ENCODE data around the gene AKAP1. TPM values are rescaled to one million over a fixed set of nuclear protein-coding genes. Genes with fewer than 3 reads are reported as not detected.
A peak's percentile ranks its signal among the peaks of the same experiment; 100 is the strongest.

Gene AKAP1
- total RNA-seq, 3 donors from 2014 or later, result 38.1 to 87.7 (median 63.9) TPM

GRCh38 chr17:57043276-57043675 is 41.8 kb upstream of the AKAP1 start:
- no peaks in the 10 kb centered on the region for H3K9me3 ChIP-seq
- TF ChIP-seq CTCF (IDR thresholded peaks at IDR 0.05) (no peak), POLR2AphosphoS5 (IDR thresholded peaks at IDR 0.05) (no peak), POLR2A (IDR thresholded peaks at IDR 0.05) (no peak)
- no peak overlapping the region for H3K4me3 ChIP-seq
- no peaks in the 10 kb centered on the region for H3K36me3 ChIP-seq
- peaks cover 0 to 2% of the 10 kb centered on the region in 2 donors for H3K27me3 ChIP-seq
- no peak for DNase-seq (ENCODE audit: low spot score in 2 of 2)
- intact Hi-C loops (cut with DNase I; ENCODE audit: low total_unique reads), result no loop called here
- H3K4me1 ChIP-seq, result no peaks in the 10 kb centered on the region
- no peak overlapping the region for H3K27ac ChIP-seq

GRCh38 chr17:57044976-57045867 is 39.8 kb upstream of the AKAP1 start:
- DNase-seq (ENCODE audit: low spot score in 2 of 2), result no peak
- intact Hi-C loops (cut with DNase I; ENCODE audit: low total_unique reads), result no loop called here
- peak overlapping the region in 1 of 2 donors; percentile 46 for H3K27ac ChIP-seq
- H3K36me3 ChIP-seq, result no peaks in the 10 kb centered on the region
- H3K27me3 ChIP-seq, result peaks cover 0 to 2% of the 10 kb centered on the region in 2 donors
- TF ChIP-seq POLR2AphosphoS5 (IDR thresholded peaks at IDR 0.05), result no peak
- TF ChIP-seq CTCF (IDR thresholded peaks at IDR 0.05), result no peak
- TF ChIP-seq POLR2A (IDR thresholded peaks at IDR 0.05), result no peak
- peak overlapping the region; percentile 26 to 58 (median 33) for H3K4me3 ChIP-seq
- H3K4me1 ChIP-seq, result no peaks in the 10 kb centered on the region
- H3K9me3 ChIP-seq, result no peaks in the 10 kb centered on the region

- DNase-seq (ENCODE audit: low spot score in 2 of 2), result no peak
- peaks cover 0 to 2% of the 10 kb centered on the region in 2 donors for H3K27me3 ChIP-seq
- H3K9me3 ChIP-seq, result no peaks in the 10 kb centered on the region
- H3K36me3 ChIP-seq, result no peaks in the 10 kb centered on the region
- H3K4me3 ChIP-seq, result peak overlapping the region; percentile 26 to 58 (median 33)
- H3K27ac ChIP-seq, result peak overlapping the region in 1 of 2 donors; percentile 46
- intact Hi-C loops (cut with DNase I; ENCODE audit: low total_unique reads), result no loop called here
- TF ChIP-seq POLR2A (IDR thresholded peaks at IDR 0.05), result no peak
- no peak for TF ChIP-seq CTCF (IDR thresholded peaks at IDR 0.05)
- no peak for TF ChIP-seq POLR2AphosphoS5 (IDR thresholded peaks at IDR 0.05)
- H3K4me1 ChIP-seq, result no peaks in the 10 kb centered on the region
These were observed 39.0 kb upstream of the AKAP1 start for GRCh38 chr17:57045868-57046704.

GRCh38 chr17:57046749-57047148 is 38.3 kb upstream of the AKAP1 start:
- intact Hi-C loops (cut with DNase I; ENCODE audit: low total_unique reads), result no loop called here
- no peaks in the 10 kb centered on the region for H3K36me3 ChIP-seq
- H3K27ac ChIP-seq, result peak overlapping the region; percentile 46 to 78
- TF ChIP-seq POLR2A (IDR thresholded peaks at IDR 0.05), result no peak
- no peak for TF ChIP-seq POLR2AphosphoS5 (IDR thresholded peaks at IDR 0.05)
- DNase-seq (ENCODE audit: low spot score in 2 of 2), result no peak
- H3K9me3 ChIP-seq, result no peaks in the 10 kb centered on the region
- peaks cover 0 to 2% of the 10 kb centered on the region in 2 donors for H3K27me3 ChIP-seq
- H3K4me1 ChIP-seq, result no peaks in the 10 kb centered on the region
- H3K4me3 ChIP-seq, result peak overlapping the region; percentile 26 to 58 (median 33)

GRCh38 chr17:57048096-57048495 is 37.0 kb upstream of the AKAP1 start:
- Histone ChIP-seq H3K36me3 (no peaks in the 10 kb centered on the region), H3K9me3 (no peaks in the 10 kb centered on the region), H3K27ac (peak overlapping the region; percentile 54 to 78), H3K4me1 (no peaks in the 10 kb centered on the region), H3K4me3 (no peak overlapping the region), H3K27me3 (peaks cover 0 to 2% of the 10 kb centered on the region in 2 donors)
- no peak for TF ChIP-seq POLR2AphosphoS5 (IDR thresholded peaks at IDR 0.05)
- TF ChIP-seq CTCF (IDR thresholded peaks at IDR 0.05), result no peak
- intact Hi-C loops (cut with DNase I; ENCODE audit: low total_unique reads), result no loop called here
- no peak for DNase-seq (ENCODE audit: low spot score in 2 of 2)
